Naive thymus-derived CD8-positive, alpha-beta T cell (primary cell): ENCODE measurements around the gene CELF1. TPM values are rescaled to one million over a fixed set of nuclear protein-coding genes. Genes with fewer than 3 reads are reported as not detected.
"Not testable (repeated sequence)": the region's sequence is repeated elsewhere in the genome, so short reads cannot be mapped to it uniquely, and the experiment has no call there.

Experiments used
- ATAC-seq, 2 donors: fragments of 150-1000 bp; cut with Tn5 transposase in 1 of 2; sonication (Bioruptor Pico), chemical (Tn5 transposase) in 1 of 2; 1 replicate in 1 of 2; 2 replicates in 1 of 2; pipeline ENCODE4 v1.10.0; 2021; ENCODE audit warnings: mild to moderate bottlenecking in 2 of 2, moderate library complexity in 2 of 2
- POLR2A ChIA-PET: fragments of 350-600 bp; sonication (Branson Sonifier 250); formaldehyde crosslinking; loops from one replicate; lab custom pipeline; 2021; ENCODE audit warnings: antibody characterized with exemption; lab: Charles Lee
- DNase-seq, 10 donors: peaks; one replicate each; pipeline versions ENCODE4 v3.0.0 to v3.0.0-alpha.2; 2020 to 2022
- H3K27ac Mint-ChIP-seq, 10 donors: one replicate each; pipeline ENCODE4 v1.8.0; 2020 to 2022; ENCODE audit warnings: mild to moderate bottlenecking in 10 of 10, mixed read lengths in 10 of 10, moderate library complexity in 4 of 10, inconsistent platforms in 1 of 10
- H3K27me3 Mint-ChIP-seq, 5 donors: one replicate each; pipeline ENCODE4 v1.8.0; 2021 to 2022; ENCODE audit warnings: mixed read lengths in 5 of 5
- H3K36me3 Mint-ChIP-seq, 3 donors: one replicate each; pipeline ENCODE4 v1.8.0; 2020 to 2022; ENCODE audit warnings: mixed read lengths in 3 of 3, mild to moderate bottlenecking in 2 of 3, inconsistent platforms in 1 of 3
- H3K4me1 Mint-ChIP-seq, 4 donors: one replicate each; pipeline ENCODE4 v1.8.0; 2021 to 2022; ENCODE audit warnings: mixed read lengths in 4 of 4
- H3K4me3 Mint-ChIP-seq, 10 donors: one replicate each; pipeline ENCODE4 v1.8.0; 2020 to 2022; ENCODE audit warnings: mild to moderate bottlenecking in 10 of 10, mixed read lengths in 10 of 10, moderate library complexity in 6 of 10, inconsistent platforms in 1 of 10
- H3K9me3 Mint-ChIP-seq, 9 donors: one replicate each; pipeline ENCODE4 v1.8.0; 2020 to 2022; ENCODE audit warnings: mixed read lengths in 9 of 9, mild to moderate bottlenecking in 3 of 9, inconsistent platforms in 1 of 9, moderate library complexity in 1 of 9
- polyA plus RNA-seq, 3 donors: library from polyadenylated mRNA; unstranded; fragments of 300-500 nt; fragmentation: Illumina TruSeq; gene quantifications; one replicate each; pipeline ENCODE4 v1.2.3, GENCODE V29; 2021
- total RNA-seq, 8 experiments: library from RNA in 2 of 8; stranded (reverse) in 2 of 8; gene quantifications; one replicate each; pipeline ENCODE4 v1.2.3 and lab custom pipeline; 2021 to 2026

CELF1 gene
- total and polyA plus RNA-seq, 5 experiments from 2014 or later, result 45.3 to 138 (median 79.3) TPM

- DNase-seq (no peak), ATAC-seq (peak; percentile 9 to 27)
- H3K27me3 Mint-ChIP-seq, result no peaks in the 10 kb centered on the region
- peaks cover 0 to 14% (median 0%) of the 10 kb centered on the region in 3 donors for H3K36me3 Mint-ChIP-seq
- no peaks in the 10 kb centered on the region for H3K9me3 Mint-ChIP-seq
- peaks cover 17 to 43% (median 38%) of the 10 kb centered on the region in 4 donors for H3K4me1 Mint-ChIP-seq
- peak overlapping the region; percentile 33 to 98 (median 87) for H3K27ac Mint-ChIP-seq
- H3K4me3 Mint-ChIP-seq, result peak overlapping the region; percentile 75 to 98 (median 90)
- POLR2A ChIA-PET, result interaction anchor here (0.8 to 3.9 kb wide), 5 partner anchors 12 to 127 kb away, joined by 3 to 26 read pairs (median 5); partner anchors contain the start of genes KBTBD4, MTCH2, NDUFS3 and PSMC3
Observed at GRCh38 chr11:47553406-47553743, 443 bp upstream of the CELF1 start.

- DNase-seq, result peak in 1 of 10 donors; percentile 19
- ATAC-seq, result no peak
- H3K27me3 Mint-ChIP-seq, result no peaks in the 10 kb centered on the region
- H3K4me3 Mint-ChIP-seq, result peak overlapping the region; percentile 94 to 98 (median 96)
- peaks cover 19 to 54% (median 49%) of the 10 kb centered on the region in 4 donors for H3K4me1 Mint-ChIP-seq
- peak overlapping the region; percentile 90 to 98 (median 97) for H3K27ac Mint-ChIP-seq
- H3K9me3 Mint-ChIP-seq, result no peaks in the 10 kb centered on the region
- POLR2A ChIA-PET, result interaction anchor here (0.6 to 3.9 kb wide), 11 partner anchors 11 to 301 kb away, joined by 3 to 26 read pairs (median 4); partner anchors contain the start of genes FNBP4, KBTBD4, NDUFS3 and NUP160
- H3K36me3 Mint-ChIP-seq, result peaks cover 0 to 24% (median 0%) of the 10 kb centered on the region in 3 donors
Observed at GRCh38 chr11:47552056-47552565, 821 bp downstream of the CELF1 start.

- DNase-seq, result no peak
- Mint-ChIP-seq H3K4me1 (peaks cover 21 to 61% (median 54%) of the 10 kb centered on the region in 4 donors), H3K4me3 (peak overlapping the region; percentile 94 to 98 (median 96)), H3K27me3 (no peaks in the 10 kb centered on the region), H3K9me3 (no peaks in the 10 kb centered on the region), H3K27ac (peak overlapping the region in 8 of 10 donors; percentile 90 to 98 (median 97)), H3K36me3 (peaks cover 0 to 33% (median 0%) of the 10 kb centered on the region in 3 donors)
- ATAC-seq, result no peak
- POLR2A ChIA-PET, result interaction anchor here (0.6 to 3.9 kb wide), 9 partner anchors 10 to 297 kb away, joined by 3 to 26 read pairs (median 4); partner anchors contain the start of genes KBTBD4, NDUFS3, NUP160 and PTPMT1
Observed at GRCh38 chr11:47551086-47551485, 1.8 kb downstream of the CELF1 start.

GRCh38 chr11:47550288-47551047 lies 2.5 kb downstream of the CELF1 start:
- POLR2A ChIA-PET, result interaction anchor here (0.6 to 3.9 kb wide), 5 partner anchors 10 to 165 kb away, joined by 3 to 25 read pairs (median 3); partner anchors contain the start of gene PTPMT1

GRCh38 chr11:47546274-47546673 lies 6.7 kb downstream of the CELF1 start:
- H3K4me1 Mint-ChIP-seq, result peaks cover 22 to 86% (median 70%) of the 10 kb centered on the region in 4 donors
- not testable (repeated sequence) for ATAC-seq, H3K27me3 Mint-ChIP-seq, DNase-seq, H3K9me3 Mint-ChIP-seq, H3K27ac Mint-ChIP-seq
- H3K36me3 Mint-ChIP-seq, result peaks cover 0 to 35% (median 0%) of the 10 kb centered on the region in 3 donors
- POLR2A ChIA-PET, result interaction anchor here (0.7 kb wide), 1 partner anchor 69 kb away, joined by 6 read pairs; no protein-coding TSS in a partner anchor
- H3K4me3 Mint-ChIP-seq, result peak overlapping the region in 1 of 10 donors; percentile 60

More at GRCh38 chr11:47550288-47551047, 2.5 kb downstream of the CELF1 start:
- Mint-ChIP-seq H3K9me3 (no peaks in the 10 kb centered on the region), H3K36me3 (peaks cover 0 to 33% (median 0%) of the 10 kb centered on the region in 3 donors), H3K27me3 (no peaks in the 10 kb centered on the region), H3K4me3 (peak overlapping the region; percentile 86 to 98 (median 96)), H3K4me1 (peaks cover 21 to 63% (median 54%) of the 10 kb centered on the region in 4 donors), H3K27ac (peak overlapping the region in 9 of 10 donors; percentile 12 to 98 (median 75))
- ATAC-seq (no peak), DNase-seq (no peak)

GRCh38 chr11:47545298-47545697 lies 7.6 kb downstream of the CELF1 start:
- ATAC-seq (no peak), DNase-seq (no peak)
- Mint-ChIP-seq H3K4me3 (peak overlapping the region in 2 of 10 donors; percentile 24 to 38), H3K36me3 (peaks cover 0 to 37% (median 0%) of the 10 kb centered on the region in 3 donors), H3K4me1 (peaks cover 25 to 86% (median 70%) of the 10 kb centered on the region in 4 donors), H3K27ac (no peak overlapping the region), H3K27me3 (no peaks in the 10 kb centered on the region), H3K9me3 (no peaks in the 10 kb centered on the region)
- POLR2A ChIA-PET, result no interaction called here

GRCh38 chr11:47541070-47541469 lies 11.9 kb downstream of the CELF1 start:
- H3K27me3 Mint-ChIP-seq, result no peaks in the 10 kb centered on the region
- no peak for ATAC-seq
- peak overlapping the region in 9 of 10 donors; percentile 25 to 79 (median 57) for H3K4me3 Mint-ChIP-seq
- peak overlapping the region in 9 of 10 donors; percentile 14 to 95 (median 67) for H3K27ac Mint-ChIP-seq
- no peaks in the 10 kb centered on the region for H3K9me3 Mint-ChIP-seq
- H3K4me1 Mint-ChIP-seq, result peaks cover 29 to 89% (median 70%) of the 10 kb centered on the region in 4 donors
- POLR2A ChIA-PET, result interaction anchor here (1.3 kb wide), 1 partner anchor 11 kb away, joined by 4 read pairs; the partner anchor contains the start of gene CELF1
- DNase-seq, result no peak
- peaks cover 0 to 14% (median 3%) of the 10 kb centered on the region in 3 donors for H3K36me3 Mint-ChIP-seq

- H3K27me3 Mint-ChIP-seq, result no peaks in the 10 kb centered on the region
- ATAC-seq (no peak), DNase-seq (no peak)
- H3K4me1 Mint-ChIP-seq, result peaks cover 32 to 87% (median 69%) of the 10 kb centered on the region in 4 donors
- no peaks in the 10 kb centered on the region for H3K9me3 Mint-ChIP-seq
- H3K27ac Mint-ChIP-seq, result peak overlapping the region in 9 of 10 donors; percentile 3 to 82 (median 51)
- H3K4me3 Mint-ChIP-seq, result peak overlapping the region in 8 of 10 donors; percentile 25 to 63 (median 36)
- POLR2A ChIA-PET, result interaction anchor here (0.7 kb wide), 1 partner anchor 12 kb away, joined by 5 read pairs; no protein-coding TSS in a partner anchor
- H3K36me3 Mint-ChIP-seq, result peaks cover 0 to 26% (median 3%) of the 10 kb centered on the region in 3 donors
Observed at GRCh38 chr11:47539681-47540039, 13.3 kb downstream of the CELF1 start.

GRCh38 chr11:47538741-47539565 lies 14.0 kb downstream of the CELF1 start:
- H3K9me3 Mint-ChIP-seq, result no peaks in the 10 kb centered on the region
- H3K4me3 Mint-ChIP-seq, result peak overlapping the region in 6 of 10 donors; percentile 33 to 59 (median 50)
- DNase-seq, result no peak
- POLR2A ChIA-PET, result interaction anchor here (0.7 kb wide), 1 partner anchor 170 kb away, joined by 3 read pairs; no protein-coding TSS in a partner anchor
- no peak for ATAC-seq
- H3K4me1 Mint-ChIP-seq, result peaks cover 28 to 85% (median 64%) of the 10 kb centered on the region in 4 donors
- H3K27ac Mint-ChIP-seq, result peak overlapping the region in 9 of 10 donors; percentile 39 to 86 (median 67)
- H3K36me3 Mint-ChIP-seq, result peaks cover 0 to 27% (median 3%) of the 10 kb centered on the region in 3 donors
- H3K27me3 Mint-ChIP-seq, result no peaks in the 10 kb centered on the region

- DNase-seq, result no peak
- Mint-ChIP-seq H3K4me1 (peaks cover 19 to 83% (median 61%) of the 10 kb centered on the region in 4 donors), H3K36me3 (peaks cover 0 to 39% (median 3%) of the 10 kb centered on the region in 3 donors), H3K4me3 (no peak overlapping the region), H3K27ac (no peak overlapping the region), H3K9me3 (no peaks in the 10 kb centered on the region), H3K27me3 (no peaks in the 10 kb centered on the region)
- POLR2A ChIA-PET, result interaction anchor here (0.6 to 1.0 kb wide), 2 partner anchors 15 to 29 kb away, joined by 3 read pairs; no protein-coding TSS in a partner anchor
- ATAC-seq, result no peak
Observed at GRCh38 chr11:47536915-47537314, 16.0 kb downstream of the CELF1 start.

- peaks cover 0 to 35% (median 3%) of the 10 kb centered on the region in 3 donors for H3K36me3 Mint-ChIP-seq
- DNase-seq (no peak), ATAC-seq (no peak)
- H3K27me3 Mint-ChIP-seq, result no peaks in the 10 kb centered on the region
- peaks cover 15 to 78% (median 60%) of the 10 kb centered on the region in 4 donors for H3K4me1 Mint-ChIP-seq
- peak overlapping the region in 6 of 10 donors; percentile 31 to 81 (median 56) for H3K27ac Mint-ChIP-seq
- POLR2A ChIA-PET, result interaction anchor here (0.7 to 1.7 kb wide), 2 partner anchors 41 to 44 kb away, joined by 3 to 4 read pairs; partner anchors contain the start of genes KBTBD4 and NDUFS3
- H3K4me3 Mint-ChIP-seq, result peak overlapping the region in 3 of 10 donors; percentile 24 to 35 (median 26)
- no peaks in the 10 kb centered on the region for H3K9me3 Mint-ChIP-seq
Observed at GRCh38 chr11:47534704-47535251, 18.2 kb downstream of the CELF1 start.
